HCT116 (cell line): Measurements from ENCODE around the gene ATP7B. TPM values are rescaled to one million over a fixed set of nuclear protein-coding genes. Genes with fewer than 3 reads are reported as not detected.

Experiments
- ATAC-seq: fragments of 200-7000 bp; cut with Tn5 transposase; 2 replicates; pipeline ENCODE4 v1.9.1; 2020; ENCODE audit warnings: mild to moderate bottlenecking, moderate library complexity
- BruUV-seq: library from RNA; stranded (reverse); fragments of 400-500 nt; replicated peaks from 2 replicates; lab custom pipeline; 2021; lab: Mats Ljungman, UMichigan
- CTCF ChIA-PET: fragments of 300-600 bp; sonication (Branson Sonifier 250); formaldehyde crosslinking; loops from one replicate; lab custom pipeline; 2021; ENCODE audit warnings: antibody characterized with exemption; lab: Charles Lee
- POLR2A ChIA-PET: fragments of 300-600, 350-600 bp; sonication (Branson Sonifier 250); formaldehyde crosslinking; loops from one replicate; lab custom pipeline; 2021; ENCODE audit warnings: antibody characterized with exemption; lab: Charles Lee
- RAD21 ChIA-PET, 2 experiments: fragments of 300-600 bp; sonication (Branson Sonifier 250); formaldehyde crosslinking; loops; one replicate each; lab custom pipeline; 2023; ENCODE audit warnings: low total read pairs in 2 of 2; ENCODE audit not compliant: uncharacterized antibody in 2 of 2, unreplicated experiment in 2 of 2, low non-redundant PET in 1 of 2; lab: Charles Lee
- DNase-seq: peaks from one replicate; pipeline ENCODE4 v3.0.0-alpha.2; 2010; ENCODE audit warnings: low read depth, low spot score
- H2AFZ ChIP-seq: fragments of 200-600 bp; shearing (Covaris generic), sonication (generic); 2 replicates; pipeline ENCODE4 v1.6.1; 2017; ENCODE audit warnings: low read depth, mixed run types, mixed read lengths, antibody characterized with exemption, low read length; ENCODE audit not compliant: poor library complexity, severe bottlenecking
- H3K27ac ChIP-seq: 2 replicates; pipeline ENCODE4 v1.5.1; 2012; ENCODE audit warnings: low read depth, low read length
- H3K27me3 ChIP-seq: fragments of 200-600 bp; sonication (generic); 2 replicates; pipeline ENCODE4 v1.6.1; 2016; ENCODE audit warnings: mixed run types, low read length, mixed read lengths; ENCODE audit not compliant: insufficient read depth
- H3K36me3 ChIP-seq, 2 experiments: fragments of 200-500 bp in 1 of 2; fragments of 200-600 bp in 1 of 2; sonication (Bioruptor generic) in 1 of 2; sonication (generic) in 1 of 2; 2 replicates each; pipeline versions ENCODE4 v1.5.1 to v1.6.1; 2014 to 2016; ENCODE audit warnings: low read length in 2 of 2, inconsistent platforms in 1 of 2, mixed read lengths in 1 of 2, mixed run types in 1 of 2; ENCODE audit not compliant: insufficient read depth in 2 of 2, control insufficient read depth in 1 of 2
- H3K4me1 ChIP-seq, 2 experiments: fragments of 200-600 bp in 1 of 2; sonication (generic) in 1 of 2; 2 replicates each; pipeline versions ENCODE4 v1.5.1 to v1.6.1; 2012 to 2017; ENCODE audit warnings: low read length in 2 of 2, inconsistent platforms in 1 of 2, mild to moderate bottlenecking in 1 of 2, mixed read lengths in 1 of 2, mixed run types in 1 of 2, moderate library complexity in 1 of 2; ENCODE audit not compliant: insufficient read depth in 2 of 2, control insufficient read depth in 1 of 2
- H3K4me2 ChIP-seq: fragments of 200-600 bp; sonication (generic); 2 replicates; pipeline ENCODE4 v1.6.1; 2017; ENCODE audit warnings: mixed run types, low read length, mixed read lengths
- H3K4me3 ChIP-seq, 2 experiments: fragments of 200-600 bp in 1 of 2; sonication (generic) in 1 of 2; replicated peaks in 1 of 2; 2 replicates each; pipeline ENCODE4 v1.5.1; 2011 to 2016; ENCODE audit warnings: low read length in 2 of 2, control low read depth in 1 of 2, low read depth in 1 of 2, mild to moderate bottlenecking in 1 of 2, mixed read lengths in 1 of 2, mixed run types in 1 of 2
- H3K79me2 ChIP-seq: fragments of 200-600 bp; sonication (generic); 2 replicates; pipeline ENCODE4 v1.6.1; 2017; ENCODE audit warnings: mild to moderate bottlenecking, mixed run types, low read length, moderate library complexity, mixed read lengths; ENCODE audit not compliant: insufficient read depth
- H3K9ac ChIP-seq: fragments of 200-600 bp; sonication (generic); 2 replicates; pipeline ENCODE4 v1.6.1; 2016; ENCODE audit warnings: low read length, mixed read lengths
- H3K9me2 ChIP-seq: fragments of 200-600 bp; sonication (generic), shearing (Covaris generic); 2 replicates; pipeline ENCODE4 v1.6.1; 2017; ENCODE audit warnings: mixed run types, mild to moderate bottlenecking, moderate library complexity; ENCODE audit not compliant: insufficient read depth
- H3K9me3 ChIP-seq, 2 experiments: fragments of 200-500 bp in 1 of 2; fragments of 200-600 bp in 1 of 2; sonication (Bioruptor generic) in 1 of 2; sonication (generic) in 1 of 2; 2 replicates each; pipeline ENCODE4 v1.6.1; 2014 to 2017; ENCODE audit warnings: low read length in 2 of 2, mixed read lengths in 2 of 2, inconsistent platforms in 1 of 2, low read depth in 1 of 2, mild to moderate bottlenecking in 1 of 2, mixed run types in 1 of 2, moderate library complexity in 1 of 2; ENCODE audit not compliant: control insufficient read depth in 1 of 2, insufficient read depth in 1 of 2
- H4K20me1 ChIP-seq: fragments of 200-600 bp; sonication (generic), shearing (Covaris generic); 2 replicates; pipeline ENCODE4 v1.6.1; 2017; ENCODE audit warnings: mixed run types, mild to moderate bottlenecking, moderate library complexity; ENCODE audit not compliant: insufficient read depth
- CBX3 ChIP-seq: IDR thresholded peaks from 2 replicates; pipeline ENCODE4 v1.6.1; 2012; ENCODE audit warnings: low read depth
- EGR1 ChIP-seq: IDR thresholded peaks from 2 replicates; pipeline ENCODE4 v1.6.1; 2012; ENCODE audit warnings: low read depth
- ELF1 ChIP-seq: IDR thresholded peaks from 2 replicates; pipeline ENCODE4 v1.6.1; 2012; ENCODE audit warnings: low read depth, borderline replicate concordance
- EZH2 ChIP-seq: fragments of 200-600 bp; sonication (generic); IDR thresholded peaks from 2 replicates; pipeline ENCODE4 v1.6.1; 2017; ENCODE audit warnings: antibody characterized with exemption, mixed run types
- EZH2phosphoT487 ChIP-seq: fragments of 200-600 bp; IDR thresholded peaks from 2 replicates; pipeline ENCODE4 v1.6.1; 2018; ENCODE audit warnings: antibody characterized with exemption, borderline replicate concordance
- JUND ChIP-seq: IDR thresholded peaks from 2 replicates; pipeline ENCODE4 v1.6.1; 2012
- POLR2A ChIP-seq: IDR thresholded peaks from 2 replicates; pipeline ENCODE4 v1.7.0; 2011; ENCODE audit warnings: borderline replicate concordance; ENCODE audit not compliant: insufficient read depth, insufficient read length; ENCODE audit errors: extremely low read depth
- POLR2AphosphoS5 ChIP-seq: IDR thresholded peaks from 2 replicates; pipeline ENCODE4 v1.6.1; 2011; ENCODE audit warnings: mild to moderate bottlenecking, low read depth, low read length, moderate library complexity
- SIN3A ChIP-seq: IDR thresholded peaks from 2 replicates; pipeline ENCODE4 v1.6.1; 2012; ENCODE audit warnings: low read depth
- SP1 ChIP-seq: IDR thresholded peaks from 2 replicates; pipeline ENCODE4 v1.6.1; 2012; ENCODE audit warnings: low read depth
- TCF7L2 ChIP-seq: IDR thresholded peaks from 2 replicates; pipeline ENCODE4 v1.7.0; 2011; ENCODE audit warnings: borderline replicate concordance, inconsistent platforms; ENCODE audit not compliant: insufficient read depth, insufficient read length; ENCODE audit errors: extremely low read depth
- ZFX ChIP-seq: fragments of 450-650 bp; IDR thresholded peaks from 2 replicates; pipeline ENCODE4 v1.6.1; 2017
- intact Hi-C: fragments of 100-400 bp; cut with micrococcal nuclease; formaldehyde crosslinking; loops from 2 replicates; pipeline ENCODE4 v1.10.0; 2022
- total RNA-seq: library from RNA; stranded (reverse); gene quantifications from one replicate; pipeline ENCODE4 v1.2.1, GENCODE V29; 2021; ENCODE audit not compliant: unreplicated experiment
- TF ChIP-seq, protein P1 (sequence below): IDR thresholded peaks from 2 replicates; pipeline ENCODE4 v1.6.1; 2011; ENCODE audit warnings: mild to moderate bottlenecking, low read length, moderate library complexity; ENCODE audit not compliant: insufficient replicate concordance; ENCODE audit errors: extremely low read depth
- TF ChIP-seq, protein P2 (sequence below), 3 experiments: fragments of 200-600 bp in 1 of 3; sonication (generic) in 1 of 3; IDR thresholded peaks in 2 of 3; conservative IDR thresholded peaks in 1 of 3; 2 replicates each; pipeline ENCODE4 v1.5.1; 2012 to 2017; ENCODE audit warnings: low read depth in 2 of 3, low read length in 2 of 3, antibody characterized with exemption in 1 of 3, borderline replicate concordance in 1 of 3, control low read depth in 1 of 3, mild to moderate bottlenecking in 1 of 3, mixed read lengths in 1 of 3, mixed run types in 1 of 3, moderate library complexity in 1 of 3; ENCODE audit not compliant: insufficient read depth in 1 of 3

The ATP7B gene
- total RNA-seq, 1 experiment from 2014 or later: 10.3 TPM

DNA sequence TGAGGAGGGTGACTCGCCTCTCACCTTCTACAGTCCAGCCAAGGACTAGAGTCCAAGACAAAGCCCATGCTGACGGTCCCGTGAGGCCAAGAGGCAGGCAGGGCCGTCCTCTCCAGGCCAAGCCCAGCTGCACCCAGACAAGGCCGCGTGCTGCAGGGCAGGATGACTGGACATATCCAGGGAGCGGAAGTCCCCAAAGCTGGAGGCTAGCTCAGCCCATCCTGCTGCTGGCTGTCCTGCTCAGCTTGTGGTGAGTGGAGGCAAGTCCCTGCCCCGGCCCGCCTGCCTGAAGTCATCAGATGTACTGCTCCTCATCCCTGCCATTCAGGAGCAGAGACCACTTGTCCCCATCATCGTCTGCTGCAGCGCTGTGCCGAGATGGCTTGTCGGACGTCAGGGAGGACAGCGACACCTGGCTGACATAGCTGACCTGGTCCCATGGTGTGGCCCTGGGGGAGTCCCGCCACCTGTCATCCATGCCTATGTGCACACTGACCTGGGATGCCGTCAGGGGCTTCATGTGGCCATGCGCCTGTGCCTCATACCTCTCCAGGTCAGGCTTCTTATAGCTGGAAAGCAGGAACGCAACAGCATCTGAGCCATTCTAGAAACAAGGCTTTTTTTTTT, 76.7 kb downstream of the ATP7B start:
- no peaks in the 10 kb centered on the region for H3K79me2 ChIP-seq
- CTCF ChIA-PET: interaction anchor here (4.0 kb wide), 1 partner anchor 194 kb away, joined by 32 read pairs; the partner anchor contains the start of gene NEK5
- H3K27me3 ChIP-seq: no peaks in the 10 kb centered on the region
- H2AFZ ChIP-seq: no peak overlapping the region
- ATAC-seq (no peak), DNase-seq (no peak)
- RAD21 ChIA-PET: interaction anchor here in 1 of 2 experiments (1.0 kb wide), 1 partner anchor 194 kb away, joined by 3 read pairs; no protein-coding TSS in a partner anchor
- TF ChIP-seq POLR2A (no peak), EZH2 (no peak), SP1 (no peak), ELF1 (no peak), EGR1 (no peak), CBX3 (no peak)
- POLR2A ChIA-PET: no interaction called here
- no TSS peak for BruUV-seq
- H3K9ac ChIP-seq: no peak overlapping the region
- H3K36me3 ChIP-seq: no peaks in the 10 kb centered on the region
- H3K9me3 ChIP-seq: no peaks in the 10 kb centered on the region
- H3K4me2 ChIP-seq: no peak overlapping the region
- intact Hi-C loops: loop anchor here (1.0 kb wide), 1 partner anchor 193 kb away; no protein-coding TSS in a partner anchor
- H3K4me1 ChIP-seq: peaks cover 2 to 7% of the 10 kb centered on the region in 2 experiments; a peak in 3 of 4 replicates
- no peak overlapping the region for H3K4me3 ChIP-seq
- H3K9me2 ChIP-seq: no peaks in the 10 kb centered on the region
- no peak overlapping the region for H3K27ac ChIP-seq
- H4K20me1 ChIP-seq: no peaks in the 10 kb centered on the region

DNA sequence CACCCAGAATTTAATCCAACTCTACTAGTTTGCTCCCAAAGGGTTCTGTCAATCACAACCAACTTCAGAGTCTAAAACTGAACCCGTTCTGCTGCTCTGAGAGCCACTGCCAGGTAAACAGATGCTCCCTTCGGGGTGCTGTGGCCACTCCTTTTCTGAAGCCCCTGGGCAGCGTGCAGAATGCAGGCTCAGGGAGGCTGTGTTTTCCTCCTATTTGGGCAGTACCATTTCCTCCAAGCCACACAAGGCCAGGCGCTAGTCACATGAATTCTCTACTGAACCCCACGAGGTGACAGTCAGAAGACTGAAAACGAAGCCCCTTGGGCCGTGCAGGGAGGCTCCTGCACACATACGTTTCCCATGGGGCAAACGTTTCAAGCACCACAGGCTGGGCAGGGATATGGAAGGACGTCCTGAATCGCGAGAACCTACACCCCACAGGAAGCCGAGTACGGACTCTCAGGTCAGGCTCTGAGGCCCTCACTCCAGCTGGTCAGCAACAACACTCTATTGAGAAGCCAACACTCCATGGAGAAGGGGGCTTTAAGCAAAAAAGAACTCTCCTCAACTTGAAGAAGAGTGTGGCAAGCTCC, 77.7 kb downstream of the ATP7B start:
- no peak overlapping the region for H2AFZ ChIP-seq
- no peaks in the 10 kb centered on the region for H3K9me3 ChIP-seq
- ChIA-PET RAD21 (no interaction called here), CTCF (interaction anchor here (4.0 kb wide), 1 partner anchor 195 kb away, joined by 32 read pairs; the partner anchor contains the start of gene NEK5), POLR2A (no interaction called here)
- no peaks in the 10 kb centered on the region for H3K9me2 ChIP-seq
- intact Hi-C loops: no loop called here
- no peaks in the 10 kb centered on the region for H3K79me2 ChIP-seq
- H4K20me1 ChIP-seq: no peaks in the 10 kb centered on the region
- H3K27me3 ChIP-seq: no peaks in the 10 kb centered on the region
- no peak overlapping the region for H3K4me3 ChIP-seq
- no peak overlapping the region for H3K27ac ChIP-seq
- H3K4me1 ChIP-seq: peaks cover 2 to 7% of the 10 kb centered on the region in 2 experiments; a peak in 3 of 4 replicates
- BruUV-seq: no TSS peak
- no peaks in the 10 kb centered on the region for H3K36me3 ChIP-seq
- ATAC-seq: no peak
- H3K4me2 ChIP-seq: no peak overlapping the region
- no peak for DNase-seq
- H3K9ac ChIP-seq: no peak overlapping the region
- no peak for TF ChIP-seq ZFX
- TF ChIP-seq, protein P1, sequence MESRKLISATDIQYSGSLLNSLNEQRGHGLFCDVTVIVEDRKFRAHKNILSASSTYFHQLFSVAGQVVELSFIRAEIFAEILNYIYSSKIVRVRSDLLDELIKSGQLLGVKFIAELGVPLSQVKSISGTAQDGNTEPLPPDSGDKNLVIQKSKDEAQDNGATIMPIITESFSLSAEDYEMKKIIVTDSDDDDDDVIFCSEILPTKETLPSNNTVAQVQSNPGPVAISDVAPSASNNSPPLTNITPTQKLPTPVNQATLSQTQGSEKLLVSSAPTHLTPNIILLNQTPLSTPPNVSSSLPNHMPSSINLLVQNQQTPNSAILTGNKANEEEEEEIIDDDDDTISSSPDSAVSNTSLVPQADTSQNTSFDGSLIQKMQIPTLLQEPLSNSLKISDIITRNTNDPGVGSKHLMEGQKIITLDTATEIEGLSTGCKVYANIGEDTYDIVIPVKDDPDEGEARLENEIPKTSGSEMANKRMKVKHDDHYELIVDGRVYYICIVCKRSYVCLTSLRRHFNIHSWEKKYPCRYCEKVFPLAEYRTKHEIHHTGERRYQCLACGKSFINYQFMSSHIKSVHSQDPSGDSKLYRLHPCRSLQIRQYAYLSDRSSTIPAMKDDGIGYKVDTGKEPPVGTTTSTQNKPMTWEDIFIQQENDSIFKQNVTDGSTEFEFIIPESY: no peak
- TF ChIP-seq CBX3: no peak
- TF ChIP-seq SIN3A: no peak
- TF ChIP-seq, protein P2, sequence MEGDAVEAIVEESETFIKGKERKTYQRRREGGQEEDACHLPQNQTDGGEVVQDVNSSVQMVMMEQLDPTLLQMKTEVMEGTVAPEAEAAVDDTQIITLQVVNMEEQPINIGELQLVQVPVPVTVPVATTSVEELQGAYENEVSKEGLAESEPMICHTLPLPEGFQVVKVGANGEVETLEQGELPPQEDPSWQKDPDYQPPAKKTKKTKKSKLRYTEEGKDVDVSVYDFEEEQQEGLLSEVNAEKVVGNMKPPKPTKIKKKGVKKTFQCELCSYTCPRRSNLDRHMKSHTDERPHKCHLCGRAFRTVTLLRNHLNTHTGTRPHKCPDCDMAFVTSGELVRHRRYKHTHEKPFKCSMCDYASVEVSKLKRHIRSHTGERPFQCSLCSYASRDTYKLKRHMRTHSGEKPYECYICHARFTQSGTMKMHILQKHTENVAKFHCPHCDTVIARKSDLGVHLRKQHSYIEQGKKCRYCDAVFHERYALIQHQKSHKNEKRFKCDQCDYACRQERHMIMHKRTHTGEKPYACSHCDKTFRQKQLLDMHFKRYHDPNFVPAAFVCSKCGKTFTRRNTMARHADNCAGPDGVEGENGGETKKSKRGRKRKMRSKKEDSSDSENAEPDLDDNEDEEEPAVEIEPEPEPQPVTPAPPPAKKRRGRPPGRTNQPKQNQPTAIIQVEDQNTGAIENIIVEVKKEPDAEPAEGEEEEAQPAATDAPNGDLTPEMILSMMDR (IDR thresholded peaks at IDR 0.05 in 2 of 3, conservative IDR thresholded peaks at IDR 0.05 in 1 of 3; ENCODE audit: borderline replicate concordance in 1 of 3, insufficient read depth in 1 of 3, low read depth in 2 of 3, low read length in 2 of 3): no peak
- no peak for TF ChIP-seq TCF7L2
- no peak for TF ChIP-seq POLR2AphosphoS5
- no peak for TF ChIP-seq EZH2phosphoT487
- no peak for TF ChIP-seq JUND
